Effector memory CD4-positive, alpha-beta T cell (primary cell): Measurements from ENCODE around the gene SMG6.

ENCODE experiments used
- DNase-seq, 3 donors: peaks; one replicate each; pipeline ENCODE4 v3.0.0-alpha.2; 2020
- H3K27ac ChIP-seq: 2 replicates; pipeline ENCODE4 v1.7.0; 2013; ENCODE audit warnings: mild to moderate bottlenecking, low read length, moderate library complexity; ENCODE audit not compliant: insufficient read depth, poor library complexity, severe bottlenecking
- H3K27me3 ChIP-seq: replicated peaks from 2 replicates; pipeline ENCODE4 v1.7.0; 2013; ENCODE audit warnings: mild to moderate bottlenecking, low read length; ENCODE audit not compliant: insufficient read depth, control insufficient read depth, poor library complexity, severe bottlenecking
- H3K36me3 ChIP-seq: 2 replicates; pipeline ENCODE4 v1.7.0; 2013; ENCODE audit warnings: mild to moderate bottlenecking, low read length, moderate library complexity; ENCODE audit not compliant: control insufficient read depth, insufficient read depth
- H3K4me1 ChIP-seq: 2 replicates; pipeline ENCODE4 v1.7.0; 2013; ENCODE audit warnings: low read length, mild to moderate bottlenecking; ENCODE audit not compliant: control insufficient read depth, insufficient read depth, poor library complexity, severe bottlenecking
- H3K4me3 ChIP-seq: 2 replicates; pipeline ENCODE4 v1.7.0; 2013; ENCODE audit warnings: low read length, low read depth, mild to moderate bottlenecking; ENCODE audit not compliant: insufficient read depth, poor library complexity, severe bottlenecking
- H3K9me3 ChIP-seq: 2 replicates; pipeline ENCODE4 v1.7.0; 2013; ENCODE audit warnings: mild to moderate bottlenecking, low read length, moderate library complexity; ENCODE audit not compliant: control insufficient read depth

The SMG6 gene

GRCh38 chr17:2043785-2044184 lies 259.8 kb downstream of the SMG6 start:
- Histone ChIP-seq H3K9me3 (no peaks in the 10 kb centered on the region), H3K4me1 (peaks cover 17% of the 10 kb centered on the region), H3K27me3 (no peaks in the 10 kb centered on the region), H3K36me3 (peaks cover 13% of the 10 kb centered on the region), H3K4me3 (no peak overlapping the region), H3K27ac (no peak overlapping the region)
- no peak for DNase-seq

GRCh38 chr17:2042933-2043332 lies 260.7 kb downstream of the SMG6 start:
- H3K36me3 ChIP-seq, result peaks cover 18% of the 10 kb centered on the region
- peaks cover 14% of the 10 kb centered on the region for H3K4me1 ChIP-seq
- H3K4me3 ChIP-seq, result no peak overlapping the region
- peak overlapping the region; percentile 91 for H3K27ac ChIP-seq
- H3K9me3 ChIP-seq, result no peaks in the 10 kb centered on the region
- H3K27me3 ChIP-seq, result no peaks in the 10 kb centered on the region
- no peak for DNase-seq

DNA sequence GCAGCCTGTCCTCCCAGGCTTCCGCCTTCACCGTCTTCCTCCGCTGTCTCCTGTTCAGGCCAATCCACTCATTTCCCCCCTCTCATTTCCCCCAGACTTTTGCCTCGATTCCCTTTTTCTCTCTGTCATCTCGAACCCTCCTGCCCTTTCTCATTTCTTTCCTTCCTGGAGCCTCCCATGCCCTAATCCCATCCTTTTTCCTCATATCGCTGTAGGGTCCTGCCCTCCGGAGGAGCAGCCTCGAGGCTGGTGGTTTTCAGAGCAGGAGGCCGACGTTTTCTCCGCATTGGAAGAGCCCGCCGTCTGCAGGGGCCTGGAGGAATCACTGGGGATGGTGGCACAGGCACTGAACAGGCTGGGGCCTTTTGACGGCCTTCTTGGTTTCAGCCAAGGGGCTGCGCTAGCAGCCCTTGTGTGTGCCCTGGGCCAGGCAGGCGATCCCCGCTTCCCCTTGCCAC lies 261.2 kb downstream of the SMG6 start:
- peak overlapping the region; percentile 91 for H3K27ac ChIP-seq
- peaks cover 22% of the 10 kb centered on the region for H3K36me3 ChIP-seq
- peaks cover 14% of the 10 kb centered on the region for H3K4me1 ChIP-seq
- no peaks in the 10 kb centered on the region for H3K9me3 ChIP-seq
- no peak for DNase-seq
- no peaks in the 10 kb centered on the region for H3K27me3 ChIP-seq
- H3K4me3 ChIP-seq, result peak overlapping the region; percentile 80

DNA sequence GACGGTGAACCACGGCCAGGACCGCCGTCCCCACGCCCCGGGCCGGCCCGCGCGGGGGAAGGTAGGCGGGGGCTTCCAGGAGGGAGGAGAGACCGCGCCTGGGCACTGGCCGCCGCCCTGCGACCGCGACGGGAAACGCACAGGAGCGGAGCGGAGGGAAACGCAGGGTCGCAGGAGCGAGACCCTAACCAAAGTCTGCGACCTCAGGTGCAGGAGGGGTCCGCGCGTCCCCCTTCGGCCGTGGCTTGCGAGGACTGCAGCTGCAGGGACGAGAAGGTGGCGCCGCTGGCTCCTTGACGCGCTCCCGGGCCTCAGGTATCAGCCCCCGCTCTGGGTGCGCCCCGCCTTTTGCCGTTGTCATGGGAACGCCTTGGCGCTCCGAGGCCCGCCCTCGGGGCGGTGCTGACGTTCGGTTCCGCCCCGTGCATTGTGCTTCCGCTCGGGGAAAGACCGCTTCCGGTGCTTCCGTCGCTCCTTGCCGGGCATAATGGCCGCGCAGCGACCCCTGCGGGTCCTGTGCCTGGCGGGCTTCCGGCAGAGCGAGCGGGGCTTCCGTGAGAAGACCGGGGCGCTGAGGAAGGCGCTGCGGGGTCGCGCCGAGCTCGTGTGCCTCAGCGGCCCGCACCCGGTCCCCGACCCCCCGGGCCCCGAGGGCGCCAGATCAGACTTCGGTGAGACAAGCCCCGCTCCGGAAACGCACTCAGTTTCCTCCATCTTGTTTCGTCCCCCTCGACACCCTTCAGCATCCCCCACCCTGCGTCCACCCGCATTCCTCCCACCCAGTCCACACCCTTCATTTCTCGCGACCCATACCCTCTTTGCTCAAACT lies 261.8 kb downstream of the SMG6 start, which contains the start of gene OVCA2:
TSS of gene OVCA2 (plus strand) at position 462 of the 829 bp plus-strand sequence. CDS start at position 488, 26 bp downstream.
- Histone ChIP-seq H3K4me1 (peaks cover 14% of the 10 kb centered on the region), H3K9me3 (no peaks in the 10 kb centered on the region), H3K27ac (peak within 1 kb of the TSS; percentile 91), H3K4me3 (peak within 1 kb of the TSS; percentile 80), H3K36me3 (peaks cover 29% of the 10 kb centered on the region), H3K27me3 (no peaks in the 10 kb centered on the region)
- DNase-seq, result peak; percentile 94 to 97 (median 96)

- Histone ChIP-seq H3K27me3 (no peaks in the 10 kb centered on the region), H3K4me1 (peaks cover 14% of the 10 kb centered on the region), H3K36me3 (peaks cover 36% of the 10 kb centered on the region), H3K9me3 (no peaks in the 10 kb centered on the region), H3K27ac (peak overlapping the region; percentile 91), H3K4me3 (peak overlapping the region; percentile 80)
- DNase-seq, result no peak
Measured at GRCh38 chr17:2040942-2041560, 262.5 kb downstream of the SMG6 start.

- H3K27me3 ChIP-seq, result no peaks in the 10 kb centered on the region
- H3K36me3 ChIP-seq, result peaks cover 42% of the 10 kb centered on the region
- no peak overlapping the region for H3K27ac ChIP-seq
- no peak for DNase-seq
- peaks cover 14% of the 10 kb centered on the region for H3K4me1 ChIP-seq
- no peaks in the 10 kb centered on the region for H3K9me3 ChIP-seq
- H3K4me3 ChIP-seq, result no peak overlapping the region
Measured at GRCh38 chr17:2040219-2040827, 263.3 kb downstream of the SMG6 start.

- Histone ChIP-seq H3K4me1 (peaks cover 10% of the 10 kb centered on the region), H3K27ac (no peak overlapping the region)
Measured at GRCh38 chr17:2037155-2037554, 266.4 kb downstream of the SMG6 start.

DNA sequence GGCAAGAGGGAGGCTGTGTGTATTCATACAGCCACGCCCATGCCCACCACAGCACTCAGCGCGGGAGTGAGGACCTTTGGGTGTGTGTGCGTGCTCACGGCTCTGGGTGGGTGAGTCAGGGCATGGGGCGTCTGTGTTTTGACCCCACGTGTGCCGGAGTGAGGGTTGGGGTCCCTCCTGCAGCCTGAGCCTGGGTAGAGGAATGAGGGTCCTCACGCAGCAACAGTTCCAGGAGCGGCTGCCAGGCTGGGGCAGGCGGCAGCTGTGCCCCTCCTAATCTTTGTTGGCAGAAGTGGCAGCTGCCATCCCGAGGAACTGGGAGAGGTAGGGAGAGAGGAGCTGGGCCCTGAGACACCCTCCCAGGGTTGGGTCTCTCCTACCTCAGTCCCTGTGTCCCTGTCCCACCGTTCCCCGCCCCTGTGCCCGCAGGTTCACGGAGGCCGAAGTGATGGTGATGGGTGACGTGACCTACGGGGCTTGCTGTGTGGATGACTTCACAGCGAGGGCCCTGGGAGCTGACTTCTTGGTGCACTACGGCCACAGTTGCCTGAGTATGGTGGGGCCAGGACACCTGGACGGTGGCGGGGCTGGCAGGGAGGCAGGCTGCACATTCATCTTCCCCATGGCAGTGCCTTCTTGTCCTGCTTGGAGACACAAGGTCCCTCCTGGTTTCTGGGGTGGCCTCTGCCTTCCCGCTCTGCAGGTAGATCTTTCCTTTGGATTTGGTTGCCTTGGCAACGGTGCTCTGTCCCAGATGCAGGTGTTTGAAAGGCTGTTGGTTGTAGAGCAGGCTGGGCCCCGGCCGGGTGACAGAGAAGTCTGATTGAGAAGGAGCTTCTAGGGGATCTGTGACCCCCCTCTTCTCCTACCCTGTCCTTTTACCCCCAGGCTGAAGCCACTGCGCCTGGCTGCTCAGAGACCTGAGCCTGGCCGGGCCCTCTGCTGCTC lies 267.8 kb downstream of the SMG6 start:
- Histone ChIP-seq H3K9me3 (no peaks in the 10 kb centered on the region), H3K4me1 (peaks cover 13% of the 10 kb centered on the region), H3K4me3 (no peak overlapping the region), H3K36me3 (peaks cover 37% of the 10 kb centered on the region), H3K27ac (no peak overlapping the region), H3K27me3 (no peaks in the 10 kb centered on the region)
- DNase-seq, result no peak

More at GRCh38 chr17:2037155-2037554, 266.4 kb downstream of the SMG6 start:
- H3K36me3 ChIP-seq, result peaks cover 37% of the 10 kb centered on the region
- DNase-seq, result no peak
- no peaks in the 10 kb centered on the region for H3K9me3 ChIP-seq
- no peaks in the 10 kb centered on the region for H3K27me3 ChIP-seq
- H3K4me3 ChIP-seq, result no peak overlapping the region

DNA sequence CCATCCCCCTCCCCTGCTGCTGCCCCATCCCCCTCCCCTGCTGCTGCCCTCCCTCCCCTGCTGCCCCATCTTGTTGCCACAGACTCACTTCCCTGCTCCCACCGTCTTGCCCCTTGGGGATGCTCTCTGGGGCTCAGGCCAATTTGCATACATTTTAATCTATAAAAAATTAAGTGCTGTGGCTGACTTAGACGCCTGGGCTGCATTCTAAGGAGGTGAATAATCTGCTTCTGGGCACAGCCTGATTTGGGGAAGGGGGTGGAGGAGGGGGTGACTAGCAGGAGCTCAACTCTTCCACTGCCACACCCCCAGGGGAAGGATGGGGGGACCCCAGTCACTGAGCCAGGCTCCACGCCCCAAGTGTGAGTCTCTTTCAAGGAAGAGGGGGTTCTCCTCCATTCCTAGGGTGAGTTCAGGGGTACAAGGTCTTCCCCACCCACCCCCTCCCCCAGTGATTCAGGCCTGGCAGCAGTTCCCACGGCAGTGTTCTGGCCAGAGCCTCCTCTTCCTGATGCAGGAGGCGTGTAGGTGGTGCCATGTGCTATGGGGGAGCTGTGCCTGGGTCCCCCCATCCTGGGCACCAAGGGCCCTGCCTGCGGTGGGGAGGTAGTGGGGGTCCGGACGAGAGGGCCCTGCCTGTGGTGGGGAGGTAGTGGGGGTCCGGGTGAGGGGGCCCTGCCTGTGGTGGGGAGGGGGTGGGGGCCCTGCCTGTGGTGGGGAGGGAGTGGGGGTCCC lies 268.6 kb downstream of the SMG6 start:
- no peak for DNase-seq

More for the DNA sequence above, 268.6 kb downstream of the SMG6 start:
- Histone ChIP-seq H3K9me3 (no peaks in the 10 kb centered on the region), H3K4me1 (peaks cover 15% of the 10 kb centered on the region), H3K4me3 (no peak overlapping the region), H3K36me3 (peaks cover 37% of the 10 kb centered on the region), H3K27ac (no peak overlapping the region), H3K27me3 (no peaks in the 10 kb centered on the region)
